HG02973 (cell line): ENCODE data around the gene PON2.
"Not testable (repeated sequence)": the region's sequence is repeated elsewhere in the genome, so short reads cannot be mapped to it uniquely, and the experiment has no call there.

ENCODE experiments used
- ATAC-seq: cut with Tn5 transposase; IDR thresholded peaks from one replicate; pipeline ENCODE4 v1.9.1; 2021; ENCODE audit warnings: moderate library complexity; ENCODE audit not compliant: unreplicated experiment

Gene PON2

GRCh38 chr7:95434557-95435421 is at the start of gene PON2:
Gene PON2 (minus strand): TSS chr7:95435028. CDS start chr7:95434951, 77 bp downstream.
- ATAC-seq, result peak; percentile 93

DNA sequence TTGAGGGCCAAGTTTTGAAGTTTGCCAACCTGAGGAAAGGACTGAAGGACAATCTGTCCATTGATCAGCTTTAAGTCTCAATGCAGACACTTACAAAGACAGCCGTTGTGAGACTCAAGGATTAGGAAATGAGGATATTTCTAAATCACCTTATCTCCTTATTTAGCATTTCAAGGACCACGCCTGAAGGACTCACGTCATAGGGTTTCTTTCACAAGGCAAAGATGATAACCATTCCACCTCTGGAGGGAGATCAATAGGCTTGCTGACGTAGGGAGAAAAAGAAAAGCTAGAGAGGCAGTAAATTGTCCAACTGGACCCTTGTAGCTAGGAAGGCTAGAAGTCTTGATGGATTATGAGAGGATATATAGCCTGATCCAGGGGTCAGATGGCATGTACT is 47.6 kb upstream of the PON2 start:
- no peak for ATAC-seq

DNA sequence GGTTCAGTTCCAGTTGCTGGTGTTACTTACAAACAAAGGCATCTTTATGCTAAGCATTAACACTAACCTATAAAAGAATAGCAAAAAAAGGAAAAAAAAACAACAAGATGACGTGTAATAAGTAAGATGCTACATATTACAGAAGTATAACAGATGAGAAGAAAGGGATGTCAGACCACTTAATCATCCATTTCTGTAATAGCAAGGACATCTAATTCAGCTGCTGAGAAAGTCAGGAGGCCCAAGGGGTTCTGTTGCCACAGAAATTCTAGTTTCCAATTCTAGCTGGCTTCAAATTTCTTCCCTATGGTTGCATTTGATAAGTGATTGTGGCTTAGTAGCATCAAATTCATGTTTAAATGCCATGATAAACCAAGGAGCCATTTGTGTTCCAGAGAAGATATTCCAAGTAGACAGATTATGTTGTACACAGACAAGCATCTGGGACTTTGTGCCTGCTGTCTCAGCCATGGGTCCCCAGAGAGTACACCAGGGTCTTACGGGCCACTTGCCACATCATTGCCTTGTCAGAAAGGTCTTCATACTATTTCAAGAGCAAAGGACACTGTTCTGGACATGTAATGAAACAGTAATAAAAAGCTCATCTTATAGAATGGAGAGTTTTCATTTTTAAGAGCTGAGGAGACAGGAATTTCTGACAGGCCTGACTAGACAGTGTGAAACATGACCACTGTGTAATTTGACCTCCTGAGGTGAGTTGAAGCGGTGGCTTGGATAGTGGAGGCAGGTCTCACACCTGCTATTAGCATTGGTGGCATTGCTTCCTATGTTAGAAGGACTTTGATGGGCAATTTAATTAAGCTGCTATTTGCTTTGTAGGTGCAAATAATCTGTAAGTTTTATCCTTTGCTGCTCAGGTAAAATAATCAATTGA is 46.7 kb upstream of the PON2 start:
- no peak for ATAC-seq

DNA sequence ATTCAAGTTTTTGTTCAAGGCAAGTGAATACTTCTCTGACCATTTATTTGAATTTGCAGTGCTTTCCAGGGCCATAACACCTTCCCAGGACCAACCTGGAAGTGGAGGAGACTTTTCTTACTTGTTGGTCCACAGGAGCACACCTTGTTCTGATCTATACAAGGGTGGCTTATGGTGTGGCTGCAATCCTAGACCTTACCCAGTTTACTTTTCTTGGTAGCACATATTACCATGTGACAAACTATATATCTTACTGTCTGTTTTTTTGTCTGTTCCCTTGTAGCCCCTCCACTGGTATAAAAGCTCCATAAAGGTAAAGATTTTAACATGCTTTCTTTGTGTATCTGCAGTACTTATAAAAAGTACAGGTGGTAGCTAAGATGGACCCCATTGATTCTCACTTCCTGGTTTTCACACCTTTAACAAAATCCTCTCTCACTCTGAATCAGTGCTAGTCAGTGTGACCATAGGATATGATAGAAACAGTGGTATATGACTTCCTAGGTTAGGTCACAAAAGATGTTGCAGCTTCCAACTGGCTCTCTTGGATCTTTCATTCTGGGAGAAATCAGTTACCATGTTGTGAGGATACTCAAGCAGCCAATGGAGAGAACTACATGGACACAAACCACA is 45.3 kb upstream of the PON2 start:
- ATAC-seq, result peak; percentile 63

DNA sequence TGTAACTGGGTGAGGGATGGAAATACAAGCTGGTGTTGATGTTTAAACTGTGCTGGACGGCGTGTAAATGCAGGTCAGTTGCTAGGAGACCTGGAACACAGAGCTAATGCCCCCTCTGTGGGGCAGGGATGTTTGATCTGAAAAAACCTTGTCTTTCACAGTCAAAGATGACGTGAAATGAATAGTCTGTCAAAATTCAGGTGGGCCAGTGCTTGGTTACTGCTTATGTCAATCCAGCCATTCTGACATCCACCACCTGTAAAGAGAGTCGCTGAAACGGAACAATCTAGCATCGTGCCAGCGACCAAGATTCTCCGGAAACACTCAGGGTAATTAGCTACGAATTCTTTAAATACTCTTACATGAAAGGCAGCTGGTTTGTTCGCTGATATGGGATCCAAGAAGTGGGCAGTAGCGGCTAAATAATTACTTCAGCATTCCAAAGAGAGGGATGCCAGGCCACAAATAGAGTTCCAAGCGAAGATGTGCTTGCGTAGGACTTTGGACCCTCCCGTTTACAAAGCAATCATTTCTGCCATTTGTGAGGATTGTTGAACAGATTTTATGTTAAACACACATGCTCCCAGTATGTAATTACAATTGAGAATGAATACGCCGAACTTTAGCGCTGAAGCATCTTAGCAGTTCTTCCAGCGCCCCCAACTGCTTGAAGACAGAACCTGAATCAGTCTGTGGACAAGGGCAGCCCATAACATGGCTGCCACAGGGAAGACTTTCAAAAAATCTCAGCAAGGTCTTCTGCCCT is 43.6 kb upstream of the PON2 start:
- ATAC-seq, result no peak

DNA sequence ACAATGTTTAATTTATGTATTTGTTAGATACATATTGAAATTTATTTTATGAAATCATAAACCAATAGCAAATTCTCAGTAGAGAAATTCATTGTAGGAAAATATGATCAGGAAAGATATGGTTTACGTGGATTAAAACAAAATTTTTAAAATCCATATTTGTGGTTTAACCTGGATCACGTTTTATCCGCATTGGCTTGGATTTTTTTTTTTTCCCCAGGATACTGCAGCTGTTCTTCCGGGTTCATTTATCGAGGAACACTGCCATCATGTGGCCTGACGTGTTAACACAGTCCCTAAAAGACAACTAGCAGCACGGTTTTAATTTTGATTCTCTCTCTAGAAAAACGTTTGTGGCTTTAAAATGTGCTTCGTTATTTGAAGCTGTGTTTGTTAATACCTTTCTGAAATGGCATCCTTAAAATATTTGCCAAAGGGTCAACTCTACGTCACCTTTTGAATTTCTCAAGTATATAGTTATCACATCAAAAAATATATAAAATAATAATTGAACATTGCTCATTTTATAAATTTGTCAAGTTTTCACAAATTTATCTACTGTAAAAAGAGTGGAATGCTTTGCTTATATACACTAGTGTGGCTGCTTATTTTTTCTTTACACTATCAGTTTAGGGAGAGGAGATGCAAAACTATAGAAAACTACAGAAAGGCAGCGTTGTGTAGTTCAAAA is 42.2 kb upstream of the PON2 start:
- peak; percentile 56 for ATAC-seq

- no peak for ATAC-seq
These were observed 41.4 kb upstream of the PON2 start for GRCh38 chr7:95476072-95476847.

- ATAC-seq, result no peak
These were observed 38.6 kb upstream of the PON2 start for GRCh38 chr7:95473276-95473985.

GRCh38 chr7:95472581-95473161 is 37.8 kb upstream of the PON2 start:
- ATAC-seq, result no peak

- no peak for ATAC-seq
These were observed 36.2 kb upstream of the PON2 start for GRCh38 chr7:95471071-95471470.

- peak; percentile 97 for ATAC-seq
These were observed 35.6 kb upstream of the PON2 start for GRCh38 chr7:95470452-95470851.

DNA sequence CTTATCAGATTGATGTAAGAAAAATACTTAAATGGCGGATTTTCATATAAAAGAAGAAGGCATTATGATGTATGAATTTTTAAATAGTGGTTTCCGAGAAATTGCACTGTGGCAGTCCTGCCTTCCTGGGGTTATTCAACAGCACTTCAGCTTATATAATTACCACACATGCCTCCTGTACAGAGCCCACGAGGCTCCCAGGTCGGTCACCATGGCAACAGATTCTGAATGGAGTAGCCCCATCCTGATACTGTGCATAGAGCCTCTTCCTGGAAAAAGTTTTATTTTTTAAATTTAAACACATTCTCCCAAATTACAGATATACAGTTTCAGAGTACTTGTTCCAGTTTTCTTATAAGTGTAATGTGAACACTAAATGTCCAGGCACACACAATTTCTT is 35.0 kb upstream of the PON2 start:
- no peak for ATAC-seq

DNA sequence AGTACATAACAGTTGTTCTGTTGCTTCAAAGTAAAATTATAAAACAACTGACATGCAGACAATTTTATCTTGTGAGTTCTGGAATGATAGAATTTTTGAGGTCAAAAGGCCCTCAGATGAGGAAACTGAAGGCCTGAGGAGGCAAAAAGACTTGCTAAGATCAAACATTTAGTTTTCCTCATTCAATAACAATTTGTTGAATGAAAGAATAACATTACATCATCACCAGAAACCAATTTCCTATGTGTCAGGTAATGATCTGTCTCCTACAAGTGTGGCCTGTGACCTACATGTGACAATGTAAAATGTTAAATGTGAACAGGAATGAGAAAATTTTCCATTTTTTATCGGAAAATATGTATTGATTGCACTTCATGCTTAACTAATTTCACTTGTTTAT is 34.4 kb upstream of the PON2 start:
- no peak for ATAC-seq

- ATAC-seq, result no peak
These were observed 33.2 kb upstream of the PON2 start for GRCh38 chr7:95467912-95468607.

DNA sequence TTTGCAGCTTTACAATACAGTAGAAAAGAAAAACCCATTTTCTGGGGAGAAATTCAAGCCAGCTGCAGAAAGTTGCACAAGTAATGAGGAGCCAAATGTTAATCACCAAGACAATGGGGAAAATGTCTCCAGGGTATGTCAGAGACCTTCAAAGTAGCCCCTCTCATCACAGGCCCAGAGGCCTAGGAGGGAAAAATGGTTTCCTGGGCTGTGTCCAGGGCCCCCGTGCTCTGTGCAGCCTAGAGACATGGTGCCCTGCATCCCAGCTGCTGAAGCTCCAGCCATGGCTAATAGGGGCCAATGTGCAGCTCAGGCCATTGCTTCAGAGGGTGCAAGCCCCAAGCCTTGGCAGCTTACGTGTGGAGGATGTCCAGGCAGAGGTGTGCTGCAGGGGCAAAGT is 25.8 kb upstream of the PON2 start:
- ATAC-seq, result not testable (repeated sequence)

DNA sequence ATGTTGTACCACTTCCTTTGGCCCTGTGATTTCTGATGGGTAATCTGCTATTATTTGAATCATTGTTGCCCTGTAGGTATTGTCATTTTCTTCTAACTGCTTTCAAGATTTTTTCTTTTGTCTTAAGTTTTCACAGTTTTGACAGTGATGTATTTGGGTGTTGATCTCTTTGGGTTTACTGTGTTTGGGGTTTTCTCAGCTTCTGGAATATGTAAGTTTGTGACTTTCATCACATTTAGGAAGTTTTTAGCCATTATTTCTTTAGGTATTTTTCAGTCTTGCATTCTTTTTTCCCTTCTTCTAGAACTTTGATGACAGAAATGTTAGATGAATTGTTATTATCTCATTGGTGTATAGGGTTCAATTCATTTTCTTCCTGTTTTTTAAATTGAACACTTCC is 23.1 kb upstream of the PON2 start:
- ATAC-seq, result no peak

GRCh38 chr7:95454438-95455045 is 19.7 kb upstream of the PON2 start:
- no peak for ATAC-seq
